K562 (cell line): ENCODE data around the gene RRAD. TPM values are rescaled to one million over a fixed set of nuclear protein-coding genes. Genes with fewer than 3 reads are reported as not detected.
A peak's percentile ranks its signal among the peaks of the same experiment; 100 is the strongest.

Experiments used
- CREB1 ChIP-seq, 2 experiments: sonication (generic) in 1 of 2; formaldehyde crosslinking in 1 of 2; IDR thresholded peaks; 2 replicates each; pipeline versions ENCODE4 v1.6.1 to v1.8.0; 2012 to 2022; ENCODE audit warnings: inconsistent platforms in 1 of 2, mild to moderate bottlenecking in 1 of 2, missing genetic modification reagents in 1 of 2, moderate library complexity in 1 of 2
- FOXP1 ChIP-seq: sonication (generic); formaldehyde crosslinking; IDR thresholded peaks from 2 replicates; pipeline ENCODE4 v1.8.0; 2022; ENCODE audit warnings: mild to moderate bottlenecking, missing genetic modification reagents
- ILF3 ChIP-seq: fragments of 450-650 bp; IDR thresholded peaks from 2 replicates; pipeline ENCODE4 v1.6.1; 2018; ENCODE audit warnings: antibody characterized with exemption, mild to moderate bottlenecking, moderate library complexity, borderline replicate concordance
- NEUROD1 ChIP-seq: fragments of 150-350 bp; IDR thresholded peaks from 2 replicates; pipeline ENCODE4 v1.6.1; 2014; ENCODE audit warnings: borderline replicate concordance, low read length, low read depth; ENCODE audit not compliant: partially characterized antibody
- RAD21 ChIP-seq, 2 experiments: fragments of 250-450 bp in 1 of 2; fragments of 450-650 bp in 1 of 2; sonication (Bioruptor Pico) in 1 of 2; formaldehyde crosslinking in 1 of 2; IDR thresholded peaks in 1 of 2; conservative IDR thresholded peaks in 1 of 2; 2 replicates each; pipeline versions ENCODE4 v1.4.0 to v1.8.0; 2020 to 2022; ENCODE audit warnings: mild to moderate bottlenecking in 2 of 2, moderate library complexity in 1 of 2
- REST ChIP-seq, 2 experiments: fragments of 450-650 bp; formaldehyde crosslinking in 1 of 2; IDR thresholded peaks; 2 replicates each; pipeline versions ENCODE4 v1.4.0 to v1.6.1; 2014 to 2020; ENCODE audit warnings: mild to moderate bottlenecking in 2 of 2, borderline replicate concordance in 1 of 2, low read depth in 1 of 2
- RHOXF2B ChIP-seq: fragments of 250-450 bp; sonication (Bioruptor Pico); conservative IDR thresholded peaks from 2 replicates; pipeline ENCODE4 v1.5.1; 2021
- RNF2 ChIP-seq: sonication (generic); IDR thresholded peaks from 2 replicates; pipeline ENCODE4 v1.6.1; 2016
- TBL1XR1 ChIP-seq, 2 experiments: IDR thresholded peaks; 2 replicates each; pipeline ENCODE4 v1.6.1; 2012; ENCODE audit warnings: improper control_type of control experiment in 2 of 2, low read length in 2 of 2, mild to moderate bottlenecking in 1 of 2
- UBTF ChIP-seq, 2 experiments: IDR thresholded peaks; 2 replicates each; pipeline ENCODE4 v1.6.1; 2012; ENCODE audit warnings: improper control_type of control experiment in 2 of 2, low read depth in 2 of 2, low read length in 2 of 2, borderline replicate concordance in 1 of 2
- ZNF140 ChIP-seq: fragments of 250-450 bp; sonication (Bioruptor Pico); IDR thresholded peaks from 2 replicates; pipeline ENCODE4 v1.8.0; 2021; ENCODE audit warnings: moderate library complexity, mild to moderate bottlenecking, inconsistent platforms
- polyA plus RNA-seq, 8 experiments: library from polyadenylated mRNA; depleted of rRNA in 4 of 8; stranded (reverse) in 5 of 8; unstranded in 3 of 8; fragments of >200 nt; fragmentation: Nextera tagmentation in 2 of 8; fragmentation: Illumina TruSeq in 1 of 8; extraction: Ambion mirVana in 2 of 8; extraction: Trizol in 1 of 8; gene quantifications; 2 replicates each; pipeline versions ENCODE4 v1.2.1 to v1.2.3, GENCODE V29; 2011 to 2014; ENCODE audit warnings: inconsistent platforms in 1 of 8, missing spikeins in 1 of 8
- total RNA-seq, 7 experiments: library from RNA; depleted of rRNA in 6 of 7; stranded (reverse); fragments of >200 nt in 6 of 7; fragmentation: Illumina TruSeq in 2 of 7; extraction: Trizol in 2 of 7; gene quantifications; 2 replicates each; pipeline versions ENCODE4 v1.2.1 to v1.2.3, GENCODE V29; 2011 to 2021; ENCODE audit warnings: low replicate concordance in 1 of 7
- TF ChIP-seq, protein P1 (sequence below): sonication (generic); IDR thresholded peaks from 2 replicates; pipeline ENCODE4 v1.6.1; 2016

The RRAD gene
- total and polyA plus RNA-seq, 9 of the 15 experiments (the other 6 are each of a cell fraction or from before 2014, with no cell fraction given), result 0.09 to 0.20 (median 0.13) TPM; not detected in 5

GRCh38 chr16:66880288-66881013, 44.9 kb downstream of the RRAD start, which contains the start of gene PDP2 (continued):
- TF ChIP-seq RAD21 (CRISPR knock-in tag; conservative IDR thresholded peaks at IDR 0.05 in 1 of 2, IDR thresholded peaks at IDR 0.05 in 1 of 2), result no peak
- TF ChIP-seq, protein P1, sequence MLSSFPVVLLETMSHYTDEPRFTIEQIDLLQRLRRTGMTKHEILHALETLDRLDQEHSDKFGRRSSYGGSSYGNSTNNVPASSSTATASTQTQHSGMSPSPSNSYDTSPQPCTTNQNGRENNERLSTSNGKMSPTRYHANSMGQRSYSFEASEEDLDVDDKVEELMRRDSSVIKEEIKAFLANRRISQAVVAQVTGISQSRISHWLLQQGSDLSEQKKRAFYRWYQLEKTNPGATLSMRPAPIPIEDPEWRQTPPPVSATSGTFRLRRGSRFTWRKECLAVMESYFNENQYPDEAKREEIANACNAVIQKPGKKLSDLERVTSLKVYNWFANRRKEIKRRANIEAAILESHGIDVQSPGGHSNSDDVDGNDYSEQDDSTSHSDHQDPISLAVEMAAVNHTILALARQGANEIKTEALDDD, result no peak; the same call in 1 of the 2 replicates
- TF ChIP-seq TBL1XR1 (IDR thresholded peaks at IDR 0.05; ENCODE audit: low read length in 2 of 2), result no peak
- no peak; the same call in 1 of the 2 replicates for TF ChIP-seq CREB1 (IDR thresholded peaks at IDR 0.05)
- TF ChIP-seq CREB1 (CRISPR knock-in tag; IDR thresholded peaks at IDR 0.05), result no peak
- TF ChIP-seq RNF2, result no peak
- peak in 1 of 2 experiments; percentile 72; a peak in 1 of 4 replicates for TF ChIP-seq UBTF (IDR thresholded peaks at IDR 0.05; ENCODE audit: borderline replicate concordance in 1 of 2, low read depth in 2 of 2, low read length in 2 of 2)
- TF ChIP-seq REST (IDR thresholded peaks at IDR 0.05; ENCODE audit: borderline replicate concordance), result no peak
- TF ChIP-seq REST (CRISPR knock-in tag; IDR thresholded peaks at IDR 0.05; ENCODE audit: low read depth), result 0 out of 2 replicates have a peak, but pooled peaks have one; percentile 40
- TF ChIP-seq NEUROD1, result peak; percentile 89
- TF ChIP-seq RHOXF2B (CRISPR knock-in tag), result no peak
- TF ChIP-seq FOXP1, result peak; percentile 61; the same call in 1 of the 2 replicates
- TF ChIP-seq ZNF140 (CRISPR knock-in tag), result no peak
- no peak for TF ChIP-seq ILF3
